SU-DHL-6 (cell line): Measurements from ENCODE around the gene KHDC4.
A peak's percentile ranks its signal among the peaks of the same experiment; 100 is the strongest.

ENCODE experiments used
- H2AFZ ChIP-seq: fragments of 200-600 bp; sonication (generic); 2 replicates; pipeline ENCODE4 v1.6.1; 2014; ENCODE audit warnings: low read depth, mild to moderate bottlenecking, moderate library complexity, mixed read lengths, antibody characterized with exemption, low read length; ENCODE audit not compliant: severe bottlenecking
- H3F3A ChIP-seq: fragments of 200-600 bp; shearing (Covaris generic); 2 replicates; pipeline ENCODE4 v1.6.0; 2016; ENCODE audit warnings: antibody characterized with exemption, mild to moderate bottlenecking; ENCODE audit not compliant: insufficient read depth
- H3K27ac ChIP-seq: fragments of 200-600 bp; sonication (generic); 2 replicates; pipeline ENCODE4 v1.5.1; 2016; ENCODE audit warnings: low read depth, mild to moderate bottlenecking, low read length, moderate library complexity, mixed read lengths
- H3K27me3 ChIP-seq: fragments of 200-600 bp; sonication (generic), shearing (Covaris generic); 2 replicates; pipeline ENCODE4 v1.6.0; 2014; ENCODE audit warnings: mild to moderate bottlenecking, low read length
- H3K36me3 ChIP-seq: fragments of 200-600 bp; sonication (generic); 2 replicates; pipeline ENCODE4 v1.6.1; 2014; ENCODE audit warnings: mild to moderate bottlenecking, low read length, mixed read lengths
- H3K4me2 ChIP-seq: fragments of 300-600, 200-600 bp; shearing (Covaris generic), sonication (generic); 2 replicates; pipeline ENCODE4 v1.6.0; 2014; ENCODE audit warnings: low read length, low read depth, mild to moderate bottlenecking; ENCODE audit not compliant: poor library complexity, severe bottlenecking
- H3K4me3 ChIP-seq: fragments of 200-600 bp; sonication (generic); 2 replicates; pipeline ENCODE4 v1.5.1; 2014; ENCODE audit warnings: antibody characterized with exemption, low read length, mild to moderate bottlenecking, mixed read lengths; ENCODE audit not compliant: insufficient read depth, poor library complexity, severe bottlenecking
- H3K79me2 ChIP-seq: fragments of 200-600 bp; sonication (generic); 2 replicates; pipeline ENCODE4 v1.6.1; 2014; ENCODE audit warnings: mild to moderate bottlenecking, low read length, moderate library complexity; ENCODE audit not compliant: insufficient read depth
- H3K9ac ChIP-seq: fragments of 200-600 bp; sonication (generic); 2 replicates; pipeline ENCODE4 v1.7.0; 2014; ENCODE audit warnings: mild to moderate bottlenecking, low read length
- H3K9me2 ChIP-seq: fragments of 200-600 bp; sonication (generic); replicated peaks from 2 replicates; pipeline ENCODE4 v1.6.1; 2014; ENCODE audit warnings: low read length; ENCODE audit not compliant: insufficient read depth
- H3K9me3 ChIP-seq: fragments of 200-600 bp; sonication (generic); 2 replicates; pipeline ENCODE4 v1.6.1; 2014; ENCODE audit warnings: low read length, mixed read lengths; ENCODE audit not compliant: insufficient read depth
- H4K20me1 ChIP-seq: fragments of 200-600 bp; sonication (generic); 2 replicates; pipeline ENCODE4 v1.6.1; 2014; ENCODE audit warnings: low read depth, mild to moderate bottlenecking, antibody characterized with exemption, low read length, moderate library complexity, mixed read lengths
- CTCF ChIP-seq: fragments of 200-600 bp; sonication (generic); IDR thresholded peaks from one replicate; pipeline ENCODE4 v1.5.1; 2017; ENCODE audit warnings: antibody characterized with exemption, mild to moderate bottlenecking, low read length, moderate library complexity; ENCODE audit not compliant: insufficient read depth, poor library complexity, severe bottlenecking
- EZH2phosphoT487 ChIP-seq: fragments of 200-600 bp; sonication (generic), shearing (Covaris generic); conservative IDR thresholded peaks from 2 replicates; pipeline ENCODE4 v1.6.1; 2018; ENCODE audit warnings: mild to moderate bottlenecking, antibody characterized with exemption, low read length, moderate library complexity, mixed read lengths

The KHDC4 gene

GRCh38 chr1:155913969-155914757 is 20.1 kb downstream of the KHDC4 start:
- Histone ChIP-seq H2AFZ (no peak overlapping the region), H3K4me3 (no peak overlapping the region), H3K27ac (no peak overlapping the region), H4K20me1 (no peaks in the 10 kb centered on the region), H3F3A (peaks cover 62% of the 10 kb centered on the region), H3K27me3 (no peaks in the 10 kb centered on the region), H3K4me2 (no peak overlapping the region), H3K36me3 (peaks cover 50% of the 10 kb centered on the region), H3K9me3 (no peaks in the 10 kb centered on the region), H3K9me2 (no peaks in the 10 kb centered on the region), H3K79me2 (peaks cover 10% of the 10 kb centered on the region; the same call in 1 of the 2 replicates), H3K9ac (no peak overlapping the region)
- TF ChIP-seq CTCF (no peak), EZH2phosphoT487 (no peak)

DNA sequence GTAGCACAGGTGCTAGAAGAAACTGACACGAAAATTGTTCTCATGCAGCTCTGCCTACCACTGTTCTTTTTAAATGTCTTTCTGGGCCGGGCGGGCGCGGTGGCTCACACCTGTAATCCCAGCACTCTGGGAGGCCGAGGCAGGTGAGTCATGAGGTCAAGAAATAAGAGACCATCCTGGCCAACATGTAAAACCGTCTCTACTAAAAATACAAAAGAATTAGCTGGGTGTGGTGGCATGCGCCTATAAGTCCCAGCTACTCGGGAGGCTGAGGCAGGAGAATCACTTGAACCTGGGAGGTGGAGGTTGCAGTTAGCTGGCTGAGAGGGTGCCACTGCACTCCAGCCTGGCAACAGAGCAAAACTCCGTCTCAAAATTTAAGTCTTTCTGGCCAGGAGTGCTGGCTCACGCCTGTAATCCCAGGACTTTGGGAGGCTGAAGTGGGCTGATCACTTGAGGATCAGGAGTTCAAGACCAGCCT is 22.1 kb downstream of the KHDC4 start:
- Histone ChIP-seq H3K9me2 (no peaks in the 10 kb centered on the region), H3K4me3 (no peak overlapping the region), H3K9ac (no peak overlapping the region), H2AFZ (no peak overlapping the region), H3K9me3 (no peaks in the 10 kb centered on the region), H3K27ac (peak overlapping the region; percentile 62), H3K79me2 (peaks cover 10% of the 10 kb centered on the region; the same call in 1 of the 2 replicates), H3K4me2 (peak overlapping the region; percentile 85), H3F3A (peaks cover 56% of the 10 kb centered on the region), H4K20me1 (no peaks in the 10 kb centered on the region), H3K36me3 (peaks cover 40% of the 10 kb centered on the region), H3K27me3 (no peaks in the 10 kb centered on the region)
- TF ChIP-seq EZH2phosphoT487 (no peak), CTCF (no peak)

GRCh38 chr1:155911156-155912055 is 22.8 kb downstream of the KHDC4 start, which contains the start of gene RIT1:
Gene RIT1 (minus strand): TSS chr1:155911349. CDS start chr1:155910761, 588 bp downstream.
- peak within 1 kb of the TSS; percentile 76 for H3K4me3 ChIP-seq
- peaks cover 10% of the 10 kb centered on the region; the same call in 1 of the 2 replicates for H3K79me2 ChIP-seq
- no peaks in the 10 kb centered on the region for H4K20me1 ChIP-seq
- TF ChIP-seq EZH2phosphoT487 = no peak
- no peak for TF ChIP-seq CTCF
- H3F3A ChIP-seq = peaks cover 49% of the 10 kb centered on the region
- H3K9ac ChIP-seq = peak within 1 kb of the TSS; percentile 67
- peak within 1 kb of the TSS; percentile 25 for H2AFZ ChIP-seq
- H3K27me3 ChIP-seq = no peaks in the 10 kb centered on the region
- H3K27ac ChIP-seq = peak within 1 kb of the TSS; percentile 62
- H3K4me2 ChIP-seq = peak within 1 kb of the TSS; percentile 85
- no peaks in the 10 kb centered on the region for H3K9me2 ChIP-seq
- H3K36me3 ChIP-seq = peaks cover 33% of the 10 kb centered on the region
- H3K9me3 ChIP-seq = no peaks in the 10 kb centered on the region
